ENCODE results near the gene MRPS2. TPM values are rescaled to one million over a fixed set of nuclear protein-coding genes. Genes with fewer than 3 reads are reported as not detected.
A peak's percentile ranks its signal among the peaks of the same experiment; 100 is the strongest.
"Not testable (repeated sequence)": the region's sequence is repeated elsewhere in the genome, so short reads cannot be mapped to it uniquely, and the experiment has no call there.

The MRPS2 gene
- total and polyA plus RNA-seq, 2 experiments from 2014 or later = 76.2 to 79.9 TPM

DNA sequence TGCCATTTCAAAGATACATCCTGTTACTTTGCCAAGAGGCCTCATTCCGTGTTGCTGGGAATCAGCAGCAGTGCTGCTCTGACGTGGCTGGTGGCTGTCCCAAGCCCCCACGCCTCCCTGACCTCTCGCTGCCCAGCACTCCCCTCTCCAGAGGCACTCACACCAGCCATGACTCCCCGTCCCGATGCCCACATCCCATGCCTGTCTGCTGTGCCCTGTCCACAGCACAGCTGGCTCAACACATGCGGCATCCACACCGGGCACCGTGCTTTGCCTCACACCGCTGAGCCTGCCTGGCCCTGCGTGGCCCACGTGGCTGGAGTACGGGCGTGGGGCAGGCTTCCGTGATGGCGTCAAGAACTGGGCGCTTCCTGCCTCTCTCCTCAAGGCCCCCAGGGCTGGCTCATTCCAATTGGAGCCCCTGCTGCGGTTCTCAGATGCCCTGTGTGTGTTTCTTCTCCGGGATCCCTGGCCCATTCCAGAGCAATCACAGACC, 12.9 kb downstream of the MRPS2 start:
- no peak overlapping the region for H3K27ac ChIP-seq
- H3K9me3 ChIP-seq (ENCODE audit: low read depth) = no peaks in the 10 kb centered on the region
- TF ChIP-seq, protein P1, sequence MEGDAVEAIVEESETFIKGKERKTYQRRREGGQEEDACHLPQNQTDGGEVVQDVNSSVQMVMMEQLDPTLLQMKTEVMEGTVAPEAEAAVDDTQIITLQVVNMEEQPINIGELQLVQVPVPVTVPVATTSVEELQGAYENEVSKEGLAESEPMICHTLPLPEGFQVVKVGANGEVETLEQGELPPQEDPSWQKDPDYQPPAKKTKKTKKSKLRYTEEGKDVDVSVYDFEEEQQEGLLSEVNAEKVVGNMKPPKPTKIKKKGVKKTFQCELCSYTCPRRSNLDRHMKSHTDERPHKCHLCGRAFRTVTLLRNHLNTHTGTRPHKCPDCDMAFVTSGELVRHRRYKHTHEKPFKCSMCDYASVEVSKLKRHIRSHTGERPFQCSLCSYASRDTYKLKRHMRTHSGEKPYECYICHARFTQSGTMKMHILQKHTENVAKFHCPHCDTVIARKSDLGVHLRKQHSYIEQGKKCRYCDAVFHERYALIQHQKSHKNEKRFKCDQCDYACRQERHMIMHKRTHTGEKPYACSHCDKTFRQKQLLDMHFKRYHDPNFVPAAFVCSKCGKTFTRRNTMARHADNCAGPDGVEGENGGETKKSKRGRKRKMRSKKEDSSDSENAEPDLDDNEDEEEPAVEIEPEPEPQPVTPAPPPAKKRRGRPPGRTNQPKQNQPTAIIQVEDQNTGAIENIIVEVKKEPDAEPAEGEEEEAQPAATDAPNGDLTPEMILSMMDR (IDR thresholded peaks at IDR 0.05; ENCODE audit: low read depth, low read length) = no peak
- no peaks in the 10 kb centered on the region for H3K27me3 ChIP-seq
- H3K4me3 ChIP-seq = no peak overlapping the region
- H3K4me1 ChIP-seq (ENCODE audit: low read depth) = no peaks in the 10 kb centered on the region
- peak in 1 of 2 donors; percentile 63 for DNase-seq (ENCODE audit: low read depth in 1 of 2, low spot score in 1 of 2)
- no peaks in the 10 kb centered on the region for H3K36me3 ChIP-seq

DNA sequence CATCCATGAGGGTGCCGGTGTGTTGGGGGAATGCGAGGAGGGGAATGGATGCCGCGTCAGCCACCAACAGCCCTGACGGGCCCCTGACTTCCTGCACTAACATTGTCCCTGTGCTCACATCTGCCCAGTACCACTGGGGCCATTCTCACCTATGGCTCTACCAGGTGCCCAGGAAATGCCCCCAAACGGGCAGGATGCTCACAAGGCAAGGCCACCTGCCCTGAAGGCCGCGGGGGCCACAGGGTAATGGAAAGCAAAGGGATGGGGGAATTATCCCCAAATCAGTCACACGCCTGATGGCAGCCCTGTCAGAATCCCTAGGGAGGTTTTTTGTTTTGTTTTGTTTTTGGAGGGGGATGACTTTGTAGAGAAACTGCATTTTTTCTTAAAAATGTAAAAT, 13.4 kb downstream of the MRPS2 start:
- H3K27me3 ChIP-seq; DNase-seq (ENCODE audit: low read depth in 1 of 2, low spot score in 1 of 2); H3K4me3 ChIP-seq; H3K9me3 ChIP-seq (ENCODE audit: low read depth); H3K36me3 ChIP-seq; H3K4me1 ChIP-seq (ENCODE audit: low read depth); H3K27ac ChIP-seq: not testable (repeated sequence)

- H3K9me3 ChIP-seq (ENCODE audit: low read depth) = no peaks in the 10 kb centered on the region
- H3K27ac ChIP-seq = no peak overlapping the region
- no peaks in the 10 kb centered on the region for H3K27me3 ChIP-seq
- H3K4me1 ChIP-seq (ENCODE audit: low read depth) = no peaks in the 10 kb centered on the region
- no peak overlapping the region for H3K4me3 ChIP-seq
- DNase-seq (ENCODE audit: low read depth in 1 of 2, low spot score in 1 of 2) = no peak
- TF ChIP-seq, protein P1 (IDR thresholded peaks at IDR 0.05; ENCODE audit: low read depth, low read length) = no peak
- no peaks in the 10 kb centered on the region for H3K36me3 ChIP-seq
These were observed 14.0 kb downstream of the MRPS2 start for GRCh38 chr9:135514342-135515082.

GRCh38 chr9:135515083-135515951, 14.8 kb downstream of the MRPS2 start:
- no peaks in the 10 kb centered on the region for H3K36me3 ChIP-seq
- no peaks in the 10 kb centered on the region for H3K9me3 ChIP-seq (ENCODE audit: low read depth)
- no peaks in the 10 kb centered on the region for H3K4me1 ChIP-seq (ENCODE audit: low read depth)
- DNase-seq (ENCODE audit: low read depth in 1 of 2, low spot score in 1 of 2) = no peak
- no peak overlapping the region for H3K27ac ChIP-seq
- TF ChIP-seq, protein P1 (IDR thresholded peaks at IDR 0.05; ENCODE audit: low read depth, low read length) = no peak
- no peak overlapping the region for H3K4me3 ChIP-seq
- H3K27me3 ChIP-seq = no peaks in the 10 kb centered on the region

- TF ChIP-seq, protein P1 (IDR thresholded peaks at IDR 0.05; ENCODE audit: low read depth, low read length) = no peak
- H3K4me3 ChIP-seq = no peak overlapping the region
- H3K27me3 ChIP-seq = no peaks in the 10 kb centered on the region
- H3K4me1 ChIP-seq (ENCODE audit: low read depth) = no peaks in the 10 kb centered on the region
- no peaks in the 10 kb centered on the region for H3K9me3 ChIP-seq (ENCODE audit: low read depth)
- no peaks in the 10 kb centered on the region for H3K36me3 ChIP-seq
- no peak overlapping the region for H3K27ac ChIP-seq
- no peak for DNase-seq (ENCODE audit: low read depth in 1 of 2, low spot score in 1 of 2)
These were observed 15.8 kb downstream of the MRPS2 start for GRCh38 chr9:135516132-135516860.

Measured in cardiac muscle cell (in vitro differentiated cells and primary cell).